Measurements from ENCODE around the gene PIP5KL1. TPM values are rescaled to one million over a fixed set of nuclear protein-coding genes. Genes with fewer than 3 reads are reported as not detected.

Gene PIP5KL1, protein sequence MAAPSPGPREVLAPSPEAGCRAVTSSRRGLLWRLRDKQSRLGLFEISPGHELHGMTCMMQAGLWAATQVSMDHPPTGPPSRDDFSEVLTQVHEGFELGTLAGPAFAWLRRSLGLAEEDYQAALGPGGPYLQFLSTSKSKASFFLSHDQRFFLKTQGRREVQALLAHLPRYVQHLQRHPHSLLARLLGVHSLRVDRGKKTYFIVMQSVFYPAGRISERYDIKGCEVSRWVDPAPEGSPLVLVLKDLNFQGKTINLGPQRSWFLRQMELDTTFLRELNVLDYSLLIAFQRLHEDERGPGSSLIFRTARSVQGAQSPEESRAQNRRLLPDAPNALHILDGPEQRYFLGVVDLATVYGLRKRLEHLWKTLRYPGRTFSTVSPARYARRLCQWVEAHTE
- total RNA-seq = 0.77 and 2.0 TPM in 2 replicates

DNA sequence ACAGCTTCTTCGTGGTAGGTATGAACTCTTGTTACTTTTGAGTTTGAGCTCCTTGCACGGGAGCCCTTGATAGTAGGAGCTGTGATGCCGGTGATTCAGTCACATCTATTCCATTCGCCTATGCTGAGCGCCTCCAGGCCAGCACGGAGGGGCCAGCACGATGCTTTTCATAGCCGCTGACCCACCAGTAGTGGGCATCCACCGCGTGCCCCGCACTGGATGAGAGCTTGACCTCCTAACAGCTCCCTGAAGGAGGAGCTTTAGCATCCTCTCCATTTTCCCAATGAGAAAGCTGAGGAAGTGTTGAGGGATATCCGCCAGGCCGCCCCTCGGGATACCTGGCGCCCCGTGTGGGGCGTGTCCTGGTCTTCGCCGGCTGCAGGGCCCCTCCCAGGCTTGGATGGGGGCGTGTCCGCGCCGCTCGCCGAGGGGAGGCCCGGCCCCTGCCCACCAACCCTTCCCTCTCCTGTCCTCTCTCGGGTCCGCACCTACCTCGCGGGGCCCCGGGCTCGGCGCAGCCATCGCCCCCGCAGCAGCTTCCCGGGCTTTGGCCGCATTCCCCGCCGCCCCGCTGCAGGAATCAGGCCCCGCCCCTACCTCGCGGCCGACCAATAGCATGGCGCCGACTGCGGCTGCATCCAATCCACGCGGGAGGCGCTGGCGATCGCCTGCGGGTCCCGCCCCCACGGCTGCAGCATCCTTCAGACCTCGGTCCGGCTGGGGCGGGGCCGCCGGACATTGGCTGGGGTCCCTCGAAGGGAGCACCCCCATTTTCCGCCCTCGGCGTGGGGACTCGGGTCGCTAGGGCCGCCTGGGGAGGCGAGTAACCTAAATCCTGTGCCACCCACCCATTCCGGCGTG, at the start of gene PIP5KL1:
Gene PIP5KL1, minus strand, starts transcription at position 547 of the 861 bp plus-strand sequence. Its CDS starts 25 bp downstream, at position 522.

DNA sequence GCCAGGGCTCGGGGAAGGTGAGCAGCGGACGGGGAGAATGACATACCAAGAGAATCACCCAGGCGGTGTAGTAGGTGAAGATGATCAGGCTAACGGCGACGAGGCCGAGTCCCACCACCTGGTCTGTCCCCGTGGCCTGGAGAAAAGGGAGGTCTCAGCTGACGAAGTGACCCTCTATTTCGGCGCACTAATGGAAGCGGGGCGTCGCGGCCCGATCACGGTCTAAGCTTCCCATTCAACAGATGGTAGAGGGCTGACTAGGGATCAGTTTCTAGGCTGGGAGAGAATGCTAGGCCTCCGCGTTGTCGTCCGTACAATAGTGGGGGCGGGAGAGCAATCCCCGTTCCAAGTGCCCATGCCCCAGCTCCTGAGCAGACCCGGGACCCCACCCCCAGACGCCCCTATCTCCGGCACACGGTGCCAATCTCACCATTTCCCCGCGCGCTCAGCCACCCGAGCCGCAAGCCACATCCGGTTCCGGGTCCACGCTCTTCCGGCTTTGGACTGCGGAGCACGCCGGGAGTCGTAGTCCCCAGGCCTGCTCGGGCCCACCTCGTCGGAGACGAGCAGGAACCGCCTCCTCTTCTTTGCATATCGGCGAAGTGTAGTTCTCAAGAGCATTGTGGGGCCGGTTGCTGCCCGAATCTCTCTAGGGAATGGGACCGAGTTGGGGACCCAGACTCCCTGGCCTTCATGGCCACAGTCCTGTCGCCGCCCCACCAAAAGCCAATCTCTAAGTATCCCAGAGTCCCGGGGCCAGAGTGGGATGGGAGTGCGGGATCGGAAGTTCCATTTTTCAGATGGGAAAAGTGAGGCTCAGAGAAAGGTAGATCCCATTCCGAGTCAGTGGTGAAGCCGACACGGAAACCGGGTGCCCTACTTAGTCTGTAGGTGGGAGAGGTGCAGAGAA, 7.1 kb upstream of the PIP5KL1 start, which contains the start of gene DPM2:
Gene DPM2, minus strand, starts transcription at position 467 of the 910 bp plus-strand sequence. Its CDS starts 34 bp downstream, at position 433.

DNA sequence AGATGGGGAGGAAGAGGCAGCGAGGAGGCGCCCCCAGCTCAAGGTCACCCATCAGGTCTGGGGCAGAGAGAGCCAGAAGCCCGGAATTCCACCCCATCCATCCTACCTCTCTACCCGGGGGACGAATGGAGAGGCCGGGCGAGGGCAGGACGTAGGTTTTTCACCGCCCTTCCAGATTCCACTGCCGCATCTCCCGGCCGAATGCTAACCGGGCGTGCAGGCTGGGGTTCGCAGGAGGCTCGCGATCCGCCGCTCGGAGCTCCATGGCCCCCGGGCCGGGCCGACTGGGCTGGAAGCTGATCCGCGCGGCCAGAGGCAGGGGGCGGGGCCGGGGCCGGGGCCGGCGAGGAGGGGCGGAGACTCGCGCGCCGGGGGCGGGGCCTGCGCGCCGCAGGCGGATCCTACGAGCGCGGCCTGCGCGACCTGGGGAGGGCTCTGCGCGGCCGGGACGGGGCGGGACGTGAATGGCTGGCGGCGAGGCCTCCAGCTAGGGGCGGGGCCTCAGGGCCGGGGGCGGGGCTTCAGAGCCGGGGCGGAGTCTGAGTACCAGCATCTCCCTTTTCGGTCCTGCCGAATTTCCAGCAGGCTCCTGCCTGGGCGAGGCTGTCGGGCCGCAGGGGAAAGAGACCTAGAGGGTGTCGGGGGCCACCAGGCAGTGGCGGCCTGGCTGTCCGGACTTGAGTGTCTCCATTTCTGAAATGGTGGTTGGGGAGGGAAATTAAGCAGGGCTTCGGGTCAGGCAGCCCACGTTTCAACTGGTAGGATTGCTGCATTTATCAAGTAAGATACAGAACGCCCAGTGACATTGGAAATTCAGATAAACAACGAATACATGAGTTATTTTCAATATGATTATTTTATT, 13.6 kb downstream of the PIP5KL1 start, which contains the start of gene ST6GALNAC4:
Gene ST6GALNAC4, minus strand, starts transcription at position 322 of the 862 bp plus-strand sequence. CDS start 622 bp downstream, outside the sequence.

DNA sequence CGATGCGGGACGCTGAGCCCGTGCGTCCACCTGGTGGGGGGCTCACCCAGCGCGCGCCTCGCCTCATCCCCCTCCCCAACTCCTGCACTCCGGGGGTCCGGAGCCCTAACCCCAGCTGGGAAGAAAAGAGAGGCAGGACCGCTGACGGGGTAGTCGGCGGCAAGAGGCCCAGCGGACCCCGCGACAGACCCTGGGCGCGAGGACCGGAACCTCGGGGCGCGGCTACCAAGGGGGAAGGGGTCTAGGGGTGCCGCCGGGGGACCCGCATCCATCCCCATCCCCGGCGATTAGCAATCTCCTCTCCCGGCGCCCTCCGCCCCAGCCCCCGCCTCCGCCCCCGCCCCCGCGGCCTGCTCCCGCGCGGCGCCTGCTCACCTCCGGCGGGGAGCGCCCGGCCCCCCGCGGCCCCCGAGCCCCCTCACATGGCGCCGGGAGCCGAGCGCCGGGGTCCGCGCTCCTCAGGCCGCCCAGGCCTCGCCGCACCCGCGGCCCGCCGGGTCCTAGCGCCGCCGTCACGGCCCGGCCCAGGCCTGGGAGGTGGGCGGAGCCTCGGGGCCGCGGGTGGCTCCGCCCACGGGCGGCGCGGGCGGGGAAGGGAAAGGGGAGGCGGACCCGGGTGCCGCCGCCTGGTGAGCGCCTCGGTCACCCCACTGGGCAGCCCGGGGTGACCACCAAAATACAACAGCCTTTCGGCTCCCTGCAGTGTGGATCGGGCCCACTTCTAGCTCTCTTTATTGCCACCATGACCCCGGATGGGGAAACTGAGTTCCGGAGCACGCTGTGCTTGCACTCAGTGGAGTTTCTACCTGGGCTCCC, 31.2 kb downstream of the PIP5KL1 start, which contains the start of gene ST6GALNAC6:
Gene ST6GALNAC6, minus strand, starts transcription at position 476 of the 816 bp plus-strand sequence. CDS start 1,622 bp downstream, outside the sequence.

DNA sequence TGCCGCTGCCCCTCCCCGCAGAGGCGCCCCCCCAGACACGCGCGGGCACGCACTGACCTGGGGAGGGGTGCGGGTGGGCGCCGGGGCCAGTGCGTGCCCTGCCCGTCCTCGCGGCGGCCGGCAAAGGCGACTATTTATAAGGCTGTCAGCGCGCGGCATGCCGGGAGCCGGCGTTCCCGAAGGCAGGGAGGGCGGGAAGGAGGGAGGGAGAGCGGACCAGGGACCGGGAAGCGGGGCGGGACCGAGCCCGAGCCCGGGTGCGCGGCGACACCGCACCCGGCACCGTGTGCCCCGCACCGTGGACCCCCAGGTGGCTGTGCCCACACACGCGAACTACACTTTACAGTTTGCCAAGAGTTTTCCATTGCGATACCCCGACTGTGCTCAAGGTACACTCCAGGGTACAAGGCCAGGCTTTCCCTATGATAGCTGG, 53.0 kb downstream of the PIP5KL1 start, which contains the start of gene AK1:
Gene AK1, minus strand, starts transcription at position 110 of the 433 bp plus-strand sequence. CDS start 3,058 bp downstream, outside the sequence.

Other genes with a start within 250 kb of the PIP5KL1 start
- 0.28 TPM in 1 of 2 replicates, not detected in the other for gene CFAP157, start 223.8 kb downstream of the PIP5KL1 start, total RNA-seq
- gene PTRH1, start 215.1 kb downstream of the PIP5KL1 start, total RNA-seq = 17.8 and 32.0 TPM in 2 replicates
- gene TTC16, start 214.7 kb downstream of the PIP5KL1 start, total RNA-seq = under 0.01 TPM in 1 of 2 replicates, not detected in the other
- 2.3 and 3.8 TPM in 2 replicates for gene TOR2A, start 195.5 kb downstream of the PIP5KL1 start, total RNA-seq
- 0.19 and 0.85 TPM in 2 replicates for gene SH2D3C, start 152.1 kb downstream of the PIP5KL1 start, total RNA-seq
- gene CDK9, start 144.7 kb downstream of the PIP5KL1 start, total RNA-seq = 36.4 and 37.4 TPM in 2 replicates
- 41.4 and 50.2 TPM in 2 replicates for gene FPGS, start 127.9 kb downstream of the PIP5KL1 start, total RNA-seq
- gene ENG, start 76.1 kb downstream of the PIP5KL1 start, total RNA-seq = 24.2 and 34.3 TPM in 2 replicates
- 21.7 and 40.3 TPM in 2 replicates for gene AK1, start 53.1 kb downstream of the PIP5KL1 start, total RNA-seq
- gene ST6GALNAC6, start 31.2 kb downstream of the PIP5KL1 start, total RNA-seq = 33.7 and 51.0 TPM in 2 replicates
- gene ST6GALNAC4, start 13.7 kb downstream of the PIP5KL1 start, total RNA-seq = 33.3 and 51.4 TPM in 2 replicates
- 7.9 and 10.0 TPM in 2 replicates for gene DPM2, start 7.1 kb upstream of the PIP5KL1 start, total RNA-seq
- 2.5 and 7.3 TPM in 2 replicates for gene EEIG1, start 50.2 kb upstream of the PIP5KL1 start, total RNA-seq
- 11.8 and 14.0 TPM in 2 replicates for gene NAIF1, start 136.5 kb upstream of the PIP5KL1 start, total RNA-seq
- 12.1 and 19.4 TPM in 2 replicates for gene SLC25A25, start 137.5 kb upstream of the PIP5KL1 start, total RNA-seq
- 52.4 and 86.8 TPM in 2 replicates for gene PTGES2, start 197.0 kb upstream of the PIP5KL1 start, total RNA-seq
- gene LCN2, start 218.7 kb upstream of the PIP5KL1 start, total RNA-seq = not detected in 2 replicates
- gene BBLN, start 229.5 kb upstream of the PIP5KL1 start, total RNA-seq = 15.1 and 32.1 TPM in 2 replicates